GM12878 (cell line): Measurements from ENCODE around the gene NRG4. TPM values are rescaled to one million over a fixed set of nuclear protein-coding genes. Genes with fewer than 3 reads are reported as not detected.

Source experiments
- ATAC-seq: fragments of 200-7000 bp; cut with Tn5 transposase; 3 replicates; pipeline ENCODE4 v1.9.1; 2020; ENCODE audit warnings: mild to moderate bottlenecking, moderate library complexity
- BruUV-seq: library from RNA; stranded (reverse); fragments of 400-500 nt; replicated peaks from 2 replicates; lab custom pipeline; 2021; lab: Mats Ljungman, UMichigan
- CTCF ChIA-PET: fragments of 300-600 bp; sonication (Branson Sonifier 250); formaldehyde crosslinking; extraction: SDS; loops from one replicate; lab custom pipeline; 2021; ENCODE audit warnings: inconsistent platforms; lab: Yijun Ruan, JAX
- POLR2A ChIA-PET: fragments of 350-600 bp; formaldehyde crosslinking; extraction: SDS; loops from one replicate; lab custom pipeline; 2021; ENCODE audit warnings: inconsistent platforms; lab: Charles Lee
- RAD21 ChIA-PET: fragments of 300-600 bp; sonication (Branson Sonifier 250); formaldehyde crosslinking; loops from one replicate; lab custom pipeline; 2023; ENCODE audit warnings: antibody characterized with exemption; ENCODE audit not compliant: unreplicated experiment; lab: Charles Lee
- SMC1A ChIA-PET: fragments of 300-600 bp; sonication (Branson Sonifier 250); formaldehyde crosslinking; loops from one replicate; lab custom pipeline; 2023; ENCODE audit not compliant: unreplicated experiment, uncharacterized antibody; lab: Charles Lee
- DNase-seq: peaks from one replicate; pipeline ENCODE4 v3.0.0-alpha.2; 2011; ENCODE audit warnings: low read depth, low spot score
- FAIRE-seq: peaks from 3 replicates; lab custom pipeline; 2011; peaks lifted over from hg19 to GRCh38; lab: Jason Lieb, UNC
- H2AFZ ChIP-seq: 2 replicates; pipeline ENCODE4 v1.6.0; 2011; ENCODE audit warnings: low read depth, low read length, control low read depth; ENCODE audit not compliant: control insufficient read depth
- H3K27ac ChIP-seq: 2 replicates; pipeline ENCODE4 v1.5.1; 2011; ENCODE audit warnings: control low read depth; ENCODE audit not compliant: control insufficient read depth, insufficient read depth
- H3K27me3 ChIP-seq, 2 experiments: replicated peaks in 1 of 2; 2 replicates each; pipeline versions ENCODE4 v1.6.0 to v1.6.1; 2011; ENCODE audit warnings: low read length in 1 of 2; ENCODE audit not compliant: control insufficient read depth in 2 of 2, insufficient read depth in 2 of 2
- H3K36me3 ChIP-seq, 2 experiments: 2 replicates each; pipeline ENCODE4 v1.5.1; 2011; ENCODE audit warnings: low read length in 1 of 2; ENCODE audit not compliant: control insufficient read depth in 2 of 2, insufficient read depth in 2 of 2
- H3K4me1 ChIP-seq: 2 replicates; pipeline ENCODE4 v1.6.1; 2011; ENCODE audit warnings: mild to moderate bottlenecking, low read length, moderate library complexity, mixed read lengths; ENCODE audit not compliant: control insufficient read depth, insufficient read depth
- H3K4me2 ChIP-seq: 2 replicates; pipeline ENCODE4 v1.6.0; 2011; ENCODE audit warnings: control low read depth; ENCODE audit not compliant: control insufficient read depth, insufficient read depth
- H3K4me3 ChIP-seq: fragments of 200-600 bp; sonication (generic); 2 replicates; pipeline ENCODE4 v1.5.1; 2016
- H3K79me2 ChIP-seq: 2 replicates; pipeline ENCODE4 v1.6.0; 2011; ENCODE audit warnings: low read length; ENCODE audit not compliant: control insufficient read depth, insufficient read depth
- H3K9ac ChIP-seq: 2 replicates; pipeline ENCODE4 v1.8.0; 2011; ENCODE audit warnings: low read length, control low read depth, mixed read lengths; ENCODE audit not compliant: control insufficient read depth, insufficient read depth
- H3K9me3 ChIP-seq: replicated peaks from 3 replicates; pipeline ENCODE4 v1.5.1; 2011; ENCODE audit warnings: mild to moderate bottlenecking, low read length; ENCODE audit not compliant: control insufficient read depth, insufficient read depth
- H4K20me1 ChIP-seq: 2 replicates; pipeline ENCODE4 v1.6.0; 2011; ENCODE audit not compliant: control insufficient read depth, insufficient read depth
- BCL3 ChIP-seq: IDR thresholded peaks from 2 replicates; pipeline ENCODE4 v1.6.1; 2011; ENCODE audit warnings: borderline replicate concordance, low read depth, mild to moderate bottlenecking, moderate library complexity, low read length; ENCODE audit not compliant: insufficient read depth, poor library complexity, severe bottlenecking
- EP300 ChIP-seq, 2 experiments: fragments of 150-350 bp in 1 of 2; IDR thresholded peaks; 2 replicates each; pipeline ENCODE4 v1.6.1; 2011 to 2012; ENCODE audit warnings: low read depth in 2 of 2, low read length in 2 of 2, borderline replicate concordance in 1 of 2, improper control_type of control experiment in 1 of 2, inconsistent platforms in 1 of 2; ENCODE audit not compliant: control insufficient read depth in 1 of 2
- NRF1 ChIP-seq: conservative IDR thresholded peaks from 2 replicates; pipeline ENCODE4 v1.6.1; 2011; ENCODE audit warnings: mild to moderate bottlenecking, low read depth, low read length, improper control_type of control experiment
- YBX1 ChIP-seq: fragments of 450-650 bp; IDR thresholded peaks from 2 replicates; pipeline ENCODE4 v1.6.1; 2016; ENCODE audit warnings: antibody characterized with exemption
- WGBS: methylation state at CpG from one replicate; pipeline ENCODE4 v1.1.6; 2016; ENCODE audit warnings: low lambda C conversion rate; ENCODE audit not compliant: insufficient replicate concordance, insufficient coverage; ENCODE audit errors: missing lambda C conversion rate; 5-methylcytosine and 5-hydroxymethylcytosine counted together
- in situ Hi-C: fragments of 300-500 bp; cut with MboI; formaldehyde crosslinking; loops from 9 replicates; pipeline ENCODE4 v1.14.3; 2018; ENCODE audit warnings: mixed read lengths
- intact Hi-C: fragments of 100-400 bp; cut with micrococcal nuclease; formaldehyde crosslinking; loops from one replicate; pipeline ENCODE4 v1.14.2; 2022; ENCODE audit not compliant: unreplicated experiment
- polyA plus RNA-seq, 11 experiments: library from polyadenylated mRNA; depleted of rRNA in 4 of 11; unstranded in 6 of 11; stranded (reverse) in 5 of 11; fragments of >200 nt; fragmentation: Nextera tagmentation in 4 of 11; fragmentation: Illumina TruSeq in 1 of 11; extraction: Ambion mirVana in 4 of 11; extraction: Trizol in 1 of 11; gene quantifications; 1 replicate in 1 of 11; 2 replicates in 10 of 11; pipeline versions ENCODE4 v1.2.1 to v1.2.3, GENCODE V29; 2011 to 2016; ENCODE audit warnings: inconsistent platforms in 2 of 11, missing spikeins in 2 of 11, low read depth in 1 of 11
- total RNA-seq, 4 experiments: library from RNA; depleted of rRNA in 3 of 4; stranded (reverse); fragments of >200 nt in 3 of 4; fragmentation: Illumina TruSeq in 1 of 4; extraction: Trizol in 1 of 4; gene quantifications; 2 replicates each; pipeline versions ENCODE4 v1.2.1 to v1.2.3, GENCODE V29; 2013 to 2021

The NRG4 gene
- total and polyA plus RNA-seq, 10 of the 15 experiments (the other 5 are each of a cell fraction or from before 2014, with no cell fraction given), result 0.76 to 8.3 (median 5.5) TPM

- Histone ChIP-seq H3K27ac (no peak overlapping the region), H4K20me1 (no peaks in the 10 kb centered on the region), H2AFZ (no peak overlapping the region), H3K4me2 (no peak overlapping the region), H3K4me3 (no peak overlapping the region), H3K4me1 (no peaks in the 10 kb centered on the region), H3K79me2 (peaks cover 4% of the 10 kb centered on the region), H3K36me3 (peaks cover 7 to 15% of the 10 kb centered on the region in 2 experiments), H3K9me3 (no peaks in the 10 kb centered on the region), H3K9ac (no peak overlapping the region), H3K27me3 (no peaks in the 10 kb centered on the region)
- ChIA-PET SMC1A (interaction anchor here (0.9 to 3.1 kb wide), 3 partner anchors 52 to 110 kb away, joined by 3 to 12 read pairs (median 4); no protein-coding TSS in a partner anchor), CTCF (interaction anchor here (0.8 to 3.7 kb wide), 3 partner anchors 9 to 230 kb away, joined by 3 to 22 read pairs (median 14); no protein-coding TSS in a partner anchor), RAD21 (interaction anchor here (1.1 kb wide), 1 partner anchor 219 kb away, joined by 3 read pairs; no protein-coding TSS in a partner anchor), POLR2A (interaction anchor here (0.5 to 0.6 kb wide), 2 partner anchors 110 to 352 kb away, joined by 3 to 4 read pairs; no protein-coding TSS in a partner anchor)
- no peak for DNase-seq
- WGBS, result 100% methylated on average over 1 of the region's 1 CpG
- ATAC-seq, result no peak
- no peak for FAIRE-seq
- TF ChIP-seq NRF1 (no peak), BCL3 (no peak), EP300 (IDR thresholded peaks at IDR 0.05; ENCODE audit: borderline replicate concordance in 1 of 2, control insufficient read depth in 1 of 2, low read depth in 2 of 2, low read length in 2 of 2) (no peak), YBX1 (no peak)
- BruUV-seq, result TSS peak; percentile 20
- in situ Hi-C loops, result no loop called here
- intact Hi-C loops, result no loop called here
These were observed 92.1 kb downstream of the NRG4 start for GRCh38 chr15:75920079-75920478.
